GM23248 (cell line): ENCODE data around the gene RWDD3. TPM values are rescaled to one million over a fixed set of nuclear protein-coding genes. Genes with fewer than 3 reads are reported as not detected.

Experiments
- DNase-seq: peaks from one replicate; pipeline ENCODE4 v3.0.0-alpha.2; 2015
- H2AFZ ChIP-seq: fragments of 200-600 bp; sonication (generic); 2 replicates; pipeline ENCODE4 v1.6.1; 2016; ENCODE audit warnings: antibody characterized with exemption
- H3F3A ChIP-seq: fragments of 200-600 bp; sonication (generic); 2 replicates; pipeline ENCODE4 v1.6.1; 2016; ENCODE audit warnings: mild to moderate bottlenecking, antibody characterized with exemption, mixed run types; ENCODE audit not compliant: insufficient read depth
- H3K27ac ChIP-seq: fragments of 200-600 bp; sonication (generic); 2 replicates; pipeline ENCODE4 v1.5.1; 2016; ENCODE audit warnings: mild to moderate bottlenecking
- H3K27me3 ChIP-seq: fragments of 200-600 bp; sonication (generic); replicated peaks from 2 replicates; pipeline ENCODE4 v1.6.1; 2016; ENCODE audit warnings: mild to moderate bottlenecking; ENCODE audit not compliant: insufficient read depth
- H3K36me3 ChIP-seq: fragments of 200-600 bp; sonication (generic); 2 replicates; pipeline ENCODE4 v1.6.1; 2016; ENCODE audit warnings: low read depth, mild to moderate bottlenecking
- H3K4me1 ChIP-seq: fragments of 200-600 bp; sonication (generic); 2 replicates; pipeline ENCODE4 v1.6.1; 2016; ENCODE audit warnings: mild to moderate bottlenecking; ENCODE audit not compliant: insufficient read depth
- H3K4me2 ChIP-seq: fragments of 200-600 bp; sonication (generic); one replicate; pipeline ENCODE4 v1.6.1; 2016; ENCODE audit warnings: mild to moderate bottlenecking; ENCODE audit not compliant: unreplicated experiment
- H3K4me3 ChIP-seq: fragments of 200-600 bp; sonication (generic); 2 replicates; pipeline ENCODE4 v1.5.1; 2016; ENCODE audit warnings: mild to moderate bottlenecking
- H3K79me2 ChIP-seq: fragments of 200-600 bp; sonication (generic); 2 replicates; pipeline ENCODE4 v1.6.1; 2016; ENCODE audit warnings: mild to moderate bottlenecking; ENCODE audit not compliant: insufficient read depth
- H3K9ac ChIP-seq: fragments of 200-600 bp; sonication (generic); 2 replicates; pipeline ENCODE4 v1.6.1; 2016; ENCODE audit warnings: mild to moderate bottlenecking
- H3K9me2 ChIP-seq: fragments of 200-600 bp; sonication (generic); 2 replicates; pipeline ENCODE4 v1.6.1; 2016; ENCODE audit warnings: mixed run types, mild to moderate bottlenecking, moderate library complexity; ENCODE audit not compliant: insufficient read depth
- H3K9me3 ChIP-seq: fragments of 200-600 bp; sonication (generic); one replicate; pipeline ENCODE4 v1.6.1; 2017; ENCODE audit warnings: low read depth
- H4K20me1 ChIP-seq: fragments of 200-600 bp; sonication (generic); 2 replicates; pipeline ENCODE4 v1.6.0; 2016; ENCODE audit not compliant: insufficient read depth
- EZH2 ChIP-seq: fragments of 200-600 bp; sonication (generic); IDR thresholded peaks from 2 replicates; pipeline ENCODE4 v1.6.1; 2018; ENCODE audit warnings: antibody characterized with exemption, mild to moderate bottlenecking; ENCODE audit not compliant: insufficient read depth, poor library complexity, severe bottlenecking
- EZH2phosphoT487 ChIP-seq: fragments of 200-600 bp; sonication (generic); IDR thresholded peaks from 2 replicates; pipeline ENCODE4 v1.6.1; 2018; ENCODE audit warnings: antibody characterized with exemption, moderate library complexity, mild to moderate bottlenecking, low read depth; ENCODE audit not compliant: insufficient read depth
- WGBS, 2 experiments: methylation state at CpG; one replicate each; pipeline ENCODE4 v1.1.6; 2015 to 2017; ENCODE audit warnings: low lambda C conversion rate in 2 of 2, low coverage in 1 of 2; ENCODE audit errors: missing lambda C conversion rate in 2 of 2; 5-methylcytosine and 5-hydroxymethylcytosine counted together
- in situ Hi-C: fragments of 300-500 bp; cut with MboI; formaldehyde crosslinking; loops from 2 replicates; pipeline ENCODE4 v1.15.0; 2020
- polyA plus RNA-seq: library from polyadenylated mRNA; unstranded; fragments of >200 nt; fragmentation: Nextera tagmentation; extraction: Ambion mirVana; gene quantifications from 2 replicates; pipeline ENCODE4 v1.2.1, GENCODE V29; 2016
- total RNA-seq: library from RNA; depleted of rRNA; stranded (reverse); fragments of >200 nt; shearing (Covaris generic); gene quantifications from 2 replicates; pipeline ENCODE4 v1.2.3, GENCODE V29; 2014

The RWDD3 gene
- total and polyA plus RNA-seq, 2 experiments from 2014 or later, result 13.6 to 25.5 TPM

- TF ChIP-seq EZH2phosphoT487 (no peak), EZH2 (no peak)
- peaks cover 17% of the 10 kb centered on the region for H3K36me3 ChIP-seq
- 0 out of 2 replicates have a peak, but pooled peaks cover 3% of the 10 kb centered on the region for H3K9me2 ChIP-seq
- no peak overlapping the region for H3K4me3 ChIP-seq
- H3K4me1 ChIP-seq, result no peaks in the 10 kb centered on the region
- H2AFZ ChIP-seq, result no peak overlapping the region
- no peaks in the 10 kb centered on the region for H3F3A ChIP-seq
- no peak for DNase-seq
- no peaks in the 10 kb centered on the region for H3K79me2 ChIP-seq
- in situ Hi-C loops, result loop anchor here (25.0 kb wide), 1 partner anchor 388 kb away; no protein-coding TSS in a partner anchor
- H4K20me1 ChIP-seq, result no peaks in the 10 kb centered on the region
- no peaks in the 10 kb centered on the region for H3K27me3 ChIP-seq
- no peaks in the 10 kb centered on the region for H3K9me3 ChIP-seq
- no peak overlapping the region for H3K4me2 ChIP-seq
- H3K9ac ChIP-seq, result no peak overlapping the region
- H3K27ac ChIP-seq, result no peak overlapping the region
- WGBS, 2 experiments, result 88 to 92% methylated on average over 1 of the region's 1 CpG
Measured at GRCh38 chr1:95249916-95250315, 15.9 kb downstream of the RWDD3 start.

DNA sequence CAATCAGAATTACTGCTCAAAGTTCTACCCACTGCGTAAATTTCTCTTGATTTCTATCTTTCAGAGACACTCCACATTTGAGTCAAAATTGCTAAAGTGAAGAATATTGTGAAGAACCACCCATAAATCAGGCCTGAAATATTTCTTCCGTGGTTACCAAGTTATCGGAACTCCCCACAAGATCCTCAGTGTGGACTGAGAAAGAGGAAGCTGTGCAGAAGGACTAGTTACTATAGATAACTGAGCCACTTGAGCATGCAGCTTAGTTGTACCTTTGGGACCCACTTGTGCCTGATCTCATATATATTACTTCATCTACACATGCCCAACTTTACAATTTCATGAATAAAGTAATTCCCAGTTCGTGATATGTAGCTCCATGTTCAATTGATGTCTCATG lies 18.4 kb downstream of the RWDD3 start:
- Histone ChIP-seq H3K9me3 (no peaks in the 10 kb centered on the region), H3K27ac (no peak overlapping the region), H3K4me1 (no peaks in the 10 kb centered on the region), H4K20me1 (no peaks in the 10 kb centered on the region), H3K4me2 (no peak overlapping the region), H3K79me2 (no peaks in the 10 kb centered on the region), H3K9ac (no peak overlapping the region), H3F3A (no peaks in the 10 kb centered on the region), H3K27me3 (no peaks in the 10 kb centered on the region), H3K4me3 (no peak overlapping the region), H3K9me2 (0 out of 2 replicates have a peak, but pooled peaks cover 3% of the 10 kb centered on the region), H3K36me3 (peaks cover 11% of the 10 kb centered on the region), H2AFZ (no peak overlapping the region)
- no peak for DNase-seq
- WGBS, 2 experiments, result 97% methylated on average over 4 of the region's 4 CpGs
- TF ChIP-seq EZH2phosphoT487 (no peak), EZH2 (no peak)
- in situ Hi-C loops, result no loop called here

DNA sequence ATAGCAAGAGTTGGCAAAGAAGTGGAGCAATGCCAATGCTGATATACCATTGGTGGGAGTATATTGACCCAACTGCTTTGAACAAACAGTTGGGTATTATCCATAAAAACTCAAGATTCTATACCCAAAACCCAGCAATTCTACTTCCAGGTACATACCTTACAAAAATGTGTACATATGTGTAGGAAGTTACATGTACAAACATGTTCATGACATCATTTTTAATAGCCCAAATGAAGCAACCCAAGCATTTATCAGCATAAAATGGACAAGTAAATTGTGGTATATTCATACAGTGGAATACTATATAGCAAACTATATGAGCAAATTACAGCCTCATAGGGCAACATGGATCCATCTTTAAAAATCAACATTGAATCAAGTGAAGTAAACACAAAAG lies 20.9 kb downstream of the RWDD3 start:
- in situ Hi-C loops, result no loop called here
- no peak overlapping the region for H3K4me2 ChIP-seq
- no peak overlapping the region for H2AFZ ChIP-seq
- H3K4me3 ChIP-seq, result no peak overlapping the region
- H3K27ac ChIP-seq, result no peak overlapping the region
- no peak for TF ChIP-seq EZH2
- no peak for TF ChIP-seq EZH2phosphoT487
- no peaks in the 10 kb centered on the region for H3K36me3 ChIP-seq
- H3K27me3 ChIP-seq, result no peaks in the 10 kb centered on the region
- no peak overlapping the region for H3K9ac ChIP-seq
- DNase-seq, result no peak
- no peaks in the 10 kb centered on the region for H3K79me2 ChIP-seq
- no peaks in the 10 kb centered on the region for H3K4me1 ChIP-seq
- no peaks in the 10 kb centered on the region for H4K20me1 ChIP-seq
- no peaks in the 10 kb centered on the region for H3K9me3 ChIP-seq
- H3K9me2 ChIP-seq, result 0 out of 2 replicates have a peak, but pooled peaks cover 3% of the 10 kb centered on the region
- H3F3A ChIP-seq, result no peaks in the 10 kb centered on the region

DNA sequence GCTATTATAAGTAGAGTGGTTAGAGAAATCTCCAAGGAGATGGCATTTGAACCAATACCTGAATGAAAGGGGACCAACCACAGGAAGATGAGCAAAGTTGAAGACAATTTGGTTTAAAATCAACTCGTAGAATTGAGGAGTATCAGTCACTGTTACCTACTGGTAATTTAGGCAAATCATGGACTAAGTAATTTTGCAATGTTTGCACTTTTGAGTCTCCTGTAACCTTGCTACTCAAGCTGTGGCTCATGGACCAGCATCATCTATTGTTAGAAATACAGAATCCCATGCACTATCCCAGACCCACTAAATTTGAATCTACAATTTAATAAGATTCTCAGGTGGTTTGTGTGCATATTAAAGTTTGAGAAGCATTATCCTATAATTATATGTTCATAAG lies 21.8 kb downstream of the RWDD3 start:
- H3K4me2 ChIP-seq, result no peak overlapping the region
- H3K9me2 ChIP-seq, result 0 out of 2 replicates have a peak, but pooled peaks cover 3% of the 10 kb centered on the region
- DNase-seq, result no peak
- in situ Hi-C loops, result no loop called here
- no peaks in the 10 kb centered on the region for H3F3A ChIP-seq
- no peak overlapping the region for H2AFZ ChIP-seq
- no peaks in the 10 kb centered on the region for H4K20me1 ChIP-seq
- H3K27me3 ChIP-seq, result no peaks in the 10 kb centered on the region
- no peak overlapping the region for H3K27ac ChIP-seq
- H3K4me3 ChIP-seq, result no peak overlapping the region
- H3K9me3 ChIP-seq, result no peaks in the 10 kb centered on the region
- H3K4me1 ChIP-seq, result no peaks in the 10 kb centered on the region
- H3K36me3 ChIP-seq, result no peaks in the 10 kb centered on the region
- H3K9ac ChIP-seq, result no peak overlapping the region
- WGBS, 2 experiments, result 50 to 63% methylated on average over 1 of the region's 1 CpG
- H3K79me2 ChIP-seq, result no peaks in the 10 kb centered on the region
- no peak for TF ChIP-seq EZH2phosphoT487
- TF ChIP-seq EZH2, result no peak

- Histone ChIP-seq H3K9me3 (no peaks in the 10 kb centered on the region), H3K4me1 (no peaks in the 10 kb centered on the region), H3K27ac (no peak overlapping the region), H3F3A (no peaks in the 10 kb centered on the region), H3K4me2 (no peak overlapping the region), H3K27me3 (no peaks in the 10 kb centered on the region), H3K4me3 (no peak overlapping the region), H3K9ac (no peak overlapping the region), H4K20me1 (no peaks in the 10 kb centered on the region), H3K9me2 (0 out of 2 replicates have a peak, but pooled peaks cover 3% of the 10 kb centered on the region), H3K79me2 (no peaks in the 10 kb centered on the region), H3K36me3 (no peaks in the 10 kb centered on the region), H2AFZ (no peak overlapping the region)
- TF ChIP-seq EZH2phosphoT487, result no peak
- no peak for TF ChIP-seq EZH2
- in situ Hi-C loops, result no loop called here
- no peak for DNase-seq
- 68 to 78% methylated on average over 1 of the region's 1 CpG for WGBS, 2 experiments
Measured at GRCh38 chr1:95257758-95258157, 23.7 kb downstream of the RWDD3 start.
